ENCODE data around the gene SCN5A.
"Not testable (repeated sequence)": the region's sequence is repeated elsewhere in the genome, so short reads cannot be mapped to it uniquely, and the experiment has no call there.

Gene SCN5A

GRCh38 chr3:38576526-38577370 lies 72.7 kb downstream of the SCN5A start:
- DNase-seq, result no peak

GRCh38 chr3:38576131-38576525 lies 73.4 kb downstream of the SCN5A start:
- DNase-seq, result no peak

DNA sequence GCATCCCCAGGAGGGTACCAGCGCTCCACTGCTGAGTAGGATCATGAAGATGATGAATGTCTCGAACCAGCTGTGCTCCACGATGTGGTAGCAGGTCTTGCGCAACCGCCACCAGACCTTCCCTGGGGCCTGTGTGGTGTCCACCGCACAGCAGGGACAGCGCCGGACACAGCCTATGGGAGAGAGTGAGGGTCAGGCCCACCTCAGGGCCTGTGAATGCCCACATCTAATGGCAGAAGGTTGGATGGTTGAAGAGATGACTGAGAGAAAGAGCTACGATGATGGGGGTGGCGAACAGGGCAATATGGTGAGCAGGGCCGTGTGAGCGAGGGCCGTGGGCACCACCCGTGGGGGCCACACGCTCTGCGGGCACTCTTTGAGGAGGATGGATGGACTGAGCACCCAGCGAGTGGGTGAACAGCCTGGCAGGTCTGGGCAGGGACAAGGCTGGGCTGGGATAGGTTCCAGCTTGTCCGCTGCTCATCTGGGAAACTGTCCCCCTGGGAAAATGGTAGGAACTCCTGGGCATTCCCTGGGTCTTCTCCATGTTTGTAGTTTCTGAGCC lies 74.1 kb downstream of the SCN5A start:
- no peak for DNase-seq

DNA sequence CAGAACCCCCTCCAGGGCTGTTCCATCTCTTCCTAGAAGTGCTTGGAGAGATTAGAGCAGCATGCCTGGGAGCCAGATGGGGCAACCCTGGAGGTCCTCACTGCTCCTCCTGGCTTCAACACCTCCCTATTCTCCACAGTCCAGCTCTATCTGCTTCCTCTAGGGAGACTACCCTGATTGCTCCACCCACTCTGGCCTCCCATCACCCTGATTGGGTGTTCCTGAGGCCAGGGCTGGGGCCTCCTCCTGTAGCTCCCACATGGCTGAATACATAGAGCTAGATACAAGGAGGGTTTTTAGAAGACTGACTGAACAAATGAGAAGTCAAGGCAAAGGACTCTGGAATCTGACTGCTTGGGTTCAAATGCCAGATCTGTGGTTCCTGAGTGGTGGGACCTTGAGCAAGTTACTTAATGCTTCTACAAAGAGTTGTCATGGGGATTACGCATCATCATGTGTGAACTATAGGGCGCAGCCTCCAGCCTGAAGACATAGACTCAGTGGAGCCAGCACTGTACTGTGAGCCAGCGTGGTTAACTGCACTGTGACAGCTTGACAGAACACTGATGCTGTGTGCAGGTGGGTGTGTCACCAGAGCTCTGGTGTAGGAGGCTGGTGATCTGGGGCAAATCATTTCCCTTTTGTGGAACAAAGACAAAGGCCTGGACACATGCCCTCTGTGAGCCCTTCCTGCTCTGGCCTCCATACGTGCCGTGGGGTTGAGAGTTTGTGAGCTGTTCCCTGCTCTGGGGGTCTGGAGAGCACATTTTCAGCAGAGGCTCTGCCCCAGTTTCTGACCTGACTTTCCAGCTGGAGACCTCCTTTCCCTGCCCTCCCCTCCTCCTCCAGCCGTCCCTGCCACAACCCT lies 74.8 kb downstream of the SCN5A start:
- DNase-seq, result no peak

- DNase-seq, result no peak
Observed at GRCh38 chr3:38573556-38573955, 75.9 kb downstream of the SCN5A start.

DNA sequence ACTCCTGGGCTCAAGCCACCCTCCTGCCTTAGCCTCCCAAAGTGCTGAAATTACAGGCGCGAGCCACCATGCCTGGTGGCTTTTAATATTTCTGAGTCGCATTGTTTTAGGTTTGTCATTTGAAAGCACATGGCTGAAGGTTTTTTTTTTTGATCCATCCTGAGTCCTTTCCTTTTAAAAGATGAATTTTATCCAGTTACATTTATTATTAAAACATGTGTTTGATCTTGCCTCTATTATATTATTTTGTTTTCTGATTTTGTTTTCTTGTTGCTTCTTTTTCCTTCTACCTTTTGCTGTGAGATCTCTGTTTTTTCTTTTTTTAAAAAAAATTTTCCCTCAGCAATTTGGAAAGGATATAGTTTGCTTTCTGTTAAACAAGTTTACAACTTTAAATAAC lies 76.4 kb downstream of the SCN5A start:
- DNase-seq, result no peak

DNA sequence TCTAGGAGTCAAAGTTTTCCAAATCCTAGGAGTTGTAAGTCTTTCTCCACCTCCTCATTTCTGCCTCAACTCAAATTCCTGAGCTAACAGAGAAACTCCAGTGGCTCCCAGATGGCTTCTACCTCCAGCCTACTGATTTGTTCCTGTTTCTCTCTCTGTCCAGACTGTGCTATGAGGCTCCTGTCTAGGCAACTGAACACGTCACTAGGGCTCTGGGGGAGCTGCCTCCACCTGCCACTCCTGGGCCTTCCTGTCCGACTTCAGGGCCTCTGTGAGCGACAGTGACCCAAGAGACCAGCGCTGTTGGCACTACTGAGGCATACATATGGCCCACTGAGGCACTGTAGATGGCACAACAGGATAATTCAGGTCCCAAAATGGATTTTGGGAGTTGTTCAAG lies 82.0 kb downstream of the SCN5A start:
- no peak for DNase-seq

DNA sequence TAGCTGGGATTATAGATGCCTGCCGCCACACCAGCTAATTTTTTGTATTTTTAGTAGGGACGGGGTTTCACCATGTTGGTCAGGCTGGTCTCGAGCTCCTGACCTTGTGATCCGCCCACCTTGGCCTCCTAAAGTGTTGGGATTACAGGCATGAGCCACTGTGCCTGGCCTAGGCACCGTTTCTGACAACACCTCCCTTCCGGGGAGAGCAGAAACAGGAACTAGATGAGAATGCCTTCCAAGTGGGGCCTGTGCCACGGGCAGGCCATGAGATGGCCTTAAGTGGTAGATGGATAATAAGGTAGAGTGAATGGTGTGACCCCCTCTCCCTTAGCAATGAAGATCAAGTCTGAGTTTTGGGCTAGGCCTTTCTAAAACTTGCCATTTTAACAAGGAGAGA lies 82.7 kb downstream of the SCN5A start:
- not testable (repeated sequence) for DNase-seq

- no peak for DNase-seq
Observed at GRCh38 chr3:38566215-38566528, 83.3 kb downstream of the SCN5A start.

DNA sequence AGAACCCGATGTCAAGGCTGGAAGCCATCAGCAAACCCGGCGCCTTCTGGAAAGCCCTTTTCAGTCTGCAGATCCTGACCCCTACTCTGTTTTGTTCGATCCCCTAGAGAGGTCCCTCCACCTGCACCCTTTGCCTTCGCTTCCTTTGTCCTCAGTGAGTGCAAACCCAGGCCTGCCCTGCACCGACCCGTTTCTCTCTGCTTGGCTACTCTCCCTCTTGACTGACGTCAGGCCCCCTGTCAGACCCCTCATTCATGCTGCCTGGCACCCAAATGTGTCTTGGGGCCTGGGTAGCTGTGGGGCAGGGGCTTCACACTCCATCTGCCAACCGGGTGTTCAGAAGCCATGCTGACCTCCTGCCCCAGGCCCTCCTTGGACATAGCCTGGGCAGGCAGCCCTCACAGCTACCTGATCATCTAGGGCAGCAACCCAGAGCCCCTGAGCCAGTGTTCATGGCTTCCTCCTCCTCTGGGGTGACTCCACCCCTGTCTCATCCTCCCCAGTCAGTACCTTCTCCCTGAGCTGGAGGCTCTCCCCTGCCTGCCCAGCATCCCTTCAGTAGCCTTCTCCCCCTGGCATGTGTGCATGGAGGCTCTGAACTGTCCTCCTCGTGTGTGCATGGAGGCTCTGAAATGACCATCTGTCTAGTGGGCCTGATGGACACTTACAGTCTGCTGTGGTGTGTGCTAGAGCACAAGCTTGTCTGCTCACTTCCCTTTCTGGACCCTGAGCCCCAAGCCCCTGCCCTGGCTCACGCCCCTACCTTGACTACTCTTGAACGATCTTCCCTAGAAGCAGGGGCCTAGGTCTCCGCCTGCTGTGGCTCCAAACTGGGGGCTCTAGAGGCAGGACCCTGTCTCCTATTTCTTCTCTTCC lies 83.9 kb downstream of the SCN5A start:
- DNase-seq, result no peak

GRCh38 chr3:38564631-38565338 lies 84.7 kb downstream of the SCN5A start:
- DNase-seq, result no peak

DNA sequence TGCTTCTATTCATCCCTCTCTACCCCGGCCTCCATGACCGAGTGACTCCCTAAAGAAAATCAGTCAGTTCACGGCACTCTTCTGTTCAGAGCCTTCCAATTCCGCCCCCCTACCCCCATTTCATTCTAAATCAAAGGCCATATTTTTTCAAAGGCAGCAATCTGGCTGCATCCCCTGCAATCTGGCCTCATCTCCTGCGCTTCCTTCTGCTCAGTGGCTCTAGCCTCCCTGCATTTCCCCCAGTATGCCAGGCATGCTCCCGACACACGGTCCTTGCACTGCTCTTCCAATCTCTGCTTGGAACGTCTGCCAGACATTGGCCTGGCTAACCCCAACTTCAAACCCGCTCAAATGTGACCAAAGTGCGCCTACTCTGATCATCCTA lies 85.6 kb downstream of the SCN5A start:
- no peak for DNase-seq

GRCh38 chr3:38563070-38563885 lies 86.2 kb downstream of the SCN5A start:
- no peak for DNase-seq

DNA sequence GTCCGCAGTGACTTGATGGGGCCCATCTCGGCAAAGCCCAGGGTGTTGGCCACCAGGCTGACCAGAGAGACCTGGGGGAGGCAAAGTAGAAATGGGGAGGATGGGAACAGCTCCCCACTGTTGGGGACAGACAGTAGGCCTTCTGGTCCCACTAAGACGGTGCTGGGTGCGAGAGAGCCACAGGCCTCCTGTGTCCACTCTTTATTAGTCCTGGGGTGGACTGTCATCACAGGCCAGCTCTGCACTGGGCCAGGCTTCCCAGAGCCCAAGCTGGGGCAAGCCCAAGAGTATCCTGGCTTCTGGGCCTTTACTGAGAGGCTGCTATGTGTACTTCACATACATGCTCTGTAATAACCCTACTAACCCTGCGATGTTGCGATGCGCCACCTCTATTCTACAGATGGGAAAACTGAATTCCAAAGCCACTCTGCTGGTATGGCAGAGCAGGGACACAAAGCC lies 87.0 kb downstream of the SCN5A start:
- no peak for DNase-seq

- DNase-seq, result no peak
Observed at GRCh38 chr3:38561746-38562466, 87.6 kb downstream of the SCN5A start.

DNA sequence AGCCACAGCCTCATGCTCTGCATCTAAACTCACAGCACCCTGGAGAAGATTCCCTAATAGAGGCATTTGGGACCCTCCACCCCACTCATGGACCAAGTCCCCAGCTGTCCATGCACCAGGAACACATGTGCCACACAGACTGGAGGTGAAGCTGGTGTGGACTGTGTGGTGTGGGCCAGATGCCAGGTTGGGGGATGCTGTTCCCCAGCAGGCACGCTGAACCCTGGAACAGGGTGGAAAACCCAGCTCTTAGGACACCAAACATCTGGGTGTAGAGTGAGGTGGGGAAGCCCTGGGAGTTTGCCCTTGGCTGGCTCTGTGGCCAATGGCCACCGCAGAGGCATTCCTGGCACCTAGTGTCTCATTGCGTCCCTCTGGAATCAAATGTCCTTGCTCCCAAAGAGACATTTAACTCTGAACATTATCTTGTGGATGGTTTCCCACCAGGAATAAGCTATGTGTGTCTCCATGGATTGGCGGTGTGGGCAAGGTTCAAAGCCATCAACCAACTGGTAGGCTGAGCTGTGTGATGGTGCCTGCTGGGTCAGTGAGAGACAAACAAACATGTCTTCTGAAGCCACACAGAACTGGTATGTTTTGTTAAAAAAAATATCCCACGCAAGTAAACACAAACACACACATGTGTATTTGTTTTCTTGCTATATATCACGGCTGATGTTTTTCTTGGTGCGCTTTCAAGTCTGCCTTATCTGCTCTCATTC lies 88.3 kb downstream of the SCN5A start:
- no peak for DNase-seq

GRCh38 chr3:38560284-38560683 lies 89.2 kb downstream of the SCN5A start:
- DNase-seq, result no peak

DNA sequence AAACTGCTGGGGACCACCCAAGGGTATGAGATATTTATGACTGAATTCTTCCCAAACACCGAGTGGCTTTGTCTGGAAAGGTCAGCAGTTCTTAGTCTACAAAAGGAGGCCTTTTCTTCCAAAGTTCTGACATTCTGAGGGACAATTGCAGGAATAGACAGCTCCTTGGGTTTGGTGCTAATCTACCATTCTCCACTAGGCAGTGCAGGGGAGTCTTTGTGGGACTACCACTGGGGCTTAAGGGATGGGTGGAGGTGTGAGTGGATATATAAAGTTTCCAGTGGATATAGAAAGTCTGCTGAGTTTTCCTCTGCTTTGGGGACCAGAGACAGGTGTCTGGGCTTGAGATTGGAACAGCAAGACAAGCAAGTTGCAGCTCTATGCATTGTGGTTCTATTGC lies 90.6 kb downstream of the SCN5A start:
- no peak for DNase-seq

GRCh38 chr3:38556640-38557358 lies 92.7 kb downstream of the SCN5A start:
- DNase-seq, result no peak

Data from GDM1 (cell line).